PC-9 (cell line): ENCODE data around the gene LRRC8D. TPM values are rescaled to one million over a fixed set of nuclear protein-coding genes. Genes with fewer than 3 reads are reported as not detected.

Experiments
- BruUV-seq: library from RNA; stranded (reverse); fragments of 400-500 nt; replicated peaks from 2 replicates; lab custom pipeline; 2021; lab: Mats Ljungman, UMichigan
- CTCF ChIA-PET: fragments of 300-600 bp; sonication (Branson Sonifier 250); formaldehyde crosslinking; loops from one replicate; lab custom pipeline; 2022; ENCODE audit warnings: antibody characterized with exemption; lab: Charles Lee
- POLR2A ChIA-PET: fragments of 300-600 bp; sonication (Branson Sonifier 250); formaldehyde crosslinking; loops from one replicate; lab custom pipeline; 2022; ENCODE audit warnings: antibody characterized with exemption; ENCODE audit not compliant: unreplicated experiment; lab: Charles Lee
- DNase-seq, 2 experiments: peaks; one replicate each; pipeline versions ENCODE4 v3.0.0 to v3.0.0-alpha.2; 2015 to 2022; ENCODE audit warnings: mixed read lengths in 1 of 2
- H2AFZ ChIP-seq: fragments of 200-600 bp; sonication (generic); 2 replicates; pipeline ENCODE4 v1.8.1; 2017; ENCODE audit warnings: antibody characterized with exemption
- H3F3A ChIP-seq: fragments of 200-600 bp; sonication (generic); 2 replicates; pipeline ENCODE4 v1.8.1; 2017; ENCODE audit warnings: antibody characterized with exemption, mild to moderate bottlenecking, low read depth; ENCODE audit not compliant: insufficient read depth
- H3K27ac ChIP-seq: fragments of 200-600 bp; sonication (generic); 2 replicates; pipeline ENCODE4 v1.6.1; 2016; ENCODE audit warnings: mixed run types
- H3K27me3 ChIP-seq: fragments of 200-600 bp; sonication (generic); 2 replicates; pipeline ENCODE4 v1.6.1; 2016; ENCODE audit warnings: low read depth, mixed run types; ENCODE audit not compliant: insufficient read depth
- H3K36me3 ChIP-seq: fragments of 200-600 bp; sonication (generic); 2 replicates; pipeline ENCODE4 v1.6.1; 2016; ENCODE audit warnings: low read depth, mixed run types
- H3K4me1 ChIP-seq: fragments of 200-600 bp; sonication (generic); replicated peaks from 2 replicates; pipeline ENCODE4 v1.6.1; 2016; ENCODE audit warnings: mixed run types; ENCODE audit not compliant: insufficient read depth
- H3K4me2 ChIP-seq: fragments of 200-600 bp; sonication (generic); 2 replicates; pipeline ENCODE4 v1.6.1; 2017; ENCODE audit warnings: mixed run types
- H3K4me3 ChIP-seq: fragments of 200-600 bp; sonication (generic); 2 replicates; pipeline ENCODE4 v1.6.1; 2016; ENCODE audit warnings: mixed run types
- H3K79me2 ChIP-seq: fragments of 200-600 bp; sonication (generic); 2 replicates; pipeline ENCODE4 v1.6.1; 2017; ENCODE audit warnings: low read depth, mixed run types
- H3K9me2 ChIP-seq: fragments of 200-600 bp; sonication (generic); 2 replicates; pipeline ENCODE4 v1.8.1; 2017; ENCODE audit warnings: mild to moderate bottlenecking; ENCODE audit not compliant: insufficient read depth
- H3K9me3 ChIP-seq: fragments of 200-600 bp; sonication (generic); 2 replicates; pipeline ENCODE4 v1.8.1; 2016; ENCODE audit warnings: low read depth; ENCODE audit not compliant: insufficient read depth
- H4K20me1 ChIP-seq: fragments of 200-600 bp; sonication (generic); 2 replicates; pipeline ENCODE4 v1.8.1; 2017; ENCODE audit not compliant: insufficient read depth
- EZH2 ChIP-seq: fragments of 200-600 bp; sonication (generic); IDR thresholded peaks from 2 replicates; pipeline ENCODE4 v1.8.0; 2017; ENCODE audit warnings: antibody characterized with exemption, low read depth
- intact Hi-C: fragments of 100-400 bp; cut with micrococcal nuclease; formaldehyde crosslinking; loops from one replicate; pipeline ENCODE4 v1.10.0; 2022; ENCODE audit not compliant: unreplicated experiment
- total RNA-seq: library from RNA; stranded (reverse); gene quantifications from 2 replicates; pipeline ENCODE4 v1.2.3, GENCODE V29; 2021
- TF ChIP-seq, protein P1 (sequence below): fragments of 200-600 bp; sonication (generic); conservative IDR thresholded peaks from 2 replicates; pipeline ENCODE4 v1.6.1; 2017; ENCODE audit warnings: mixed run types, antibody characterized with exemption, mild to moderate bottlenecking, moderate library complexity

LRRC8D gene
- total RNA-seq, 1 experiment from 2014 or later = 75.9 TPM

DNA sequence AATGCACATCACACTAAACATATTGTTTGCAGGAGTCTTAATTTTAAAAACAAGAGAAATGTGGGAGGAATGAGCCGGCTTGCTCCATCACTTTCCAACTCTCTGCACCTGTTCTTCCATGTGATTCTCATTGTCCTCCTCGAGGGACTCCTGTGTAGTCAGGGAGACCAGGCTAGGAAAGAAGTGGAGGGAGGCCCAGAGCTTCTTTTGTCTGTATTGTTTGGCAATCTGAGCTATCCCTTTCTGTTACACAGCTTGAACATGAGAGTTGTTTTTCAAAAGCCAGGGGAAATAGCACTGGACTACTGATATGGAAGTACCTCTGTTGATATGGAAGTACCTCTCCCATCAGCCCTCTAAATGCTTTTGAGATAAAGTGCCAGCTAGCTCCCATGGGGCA, 18.8 kb upstream of the LRRC8D start:
- Histone ChIP-seq H3F3A (0 out of 2 replicates have a peak, but pooled peaks cover 4% of the 10 kb centered on the region), H3K27ac (no peak overlapping the region), H3K4me1 (peaks cover 10% of the 10 kb centered on the region), H3K36me3 (no peaks in the 10 kb centered on the region), H3K4me3 (no peak overlapping the region), H2AFZ (no peak overlapping the region), H3K4me2 (no peak overlapping the region), H3K9me3 (no peaks in the 10 kb centered on the region; the same call in 1 of the 2 replicates), H3K79me2 (no peaks in the 10 kb centered on the region), H3K9me2 (no peaks in the 10 kb centered on the region), H3K27me3 (no peaks in the 10 kb centered on the region), H4K20me1 (no peaks in the 10 kb centered on the region)
- POLR2A ChIA-PET = interaction anchor here (0.6 kb wide), 1 partner anchor 1941 kb away, joined by 3 read pairs; no protein-coding TSS in a partner anchor
- BruUV-seq = no TSS peak
- intact Hi-C loops = no loop called here
- DNase-seq = no peak
- CTCF ChIA-PET = interaction anchor here (0.6 kb wide), 1 partner anchor 11 kb away, joined by 6 read pairs; no protein-coding TSS in a partner anchor
- no peak for TF ChIP-seq EZH2
- TF ChIP-seq, protein P1, sequence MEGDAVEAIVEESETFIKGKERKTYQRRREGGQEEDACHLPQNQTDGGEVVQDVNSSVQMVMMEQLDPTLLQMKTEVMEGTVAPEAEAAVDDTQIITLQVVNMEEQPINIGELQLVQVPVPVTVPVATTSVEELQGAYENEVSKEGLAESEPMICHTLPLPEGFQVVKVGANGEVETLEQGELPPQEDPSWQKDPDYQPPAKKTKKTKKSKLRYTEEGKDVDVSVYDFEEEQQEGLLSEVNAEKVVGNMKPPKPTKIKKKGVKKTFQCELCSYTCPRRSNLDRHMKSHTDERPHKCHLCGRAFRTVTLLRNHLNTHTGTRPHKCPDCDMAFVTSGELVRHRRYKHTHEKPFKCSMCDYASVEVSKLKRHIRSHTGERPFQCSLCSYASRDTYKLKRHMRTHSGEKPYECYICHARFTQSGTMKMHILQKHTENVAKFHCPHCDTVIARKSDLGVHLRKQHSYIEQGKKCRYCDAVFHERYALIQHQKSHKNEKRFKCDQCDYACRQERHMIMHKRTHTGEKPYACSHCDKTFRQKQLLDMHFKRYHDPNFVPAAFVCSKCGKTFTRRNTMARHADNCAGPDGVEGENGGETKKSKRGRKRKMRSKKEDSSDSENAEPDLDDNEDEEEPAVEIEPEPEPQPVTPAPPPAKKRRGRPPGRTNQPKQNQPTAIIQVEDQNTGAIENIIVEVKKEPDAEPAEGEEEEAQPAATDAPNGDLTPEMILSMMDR = no peak

DNA sequence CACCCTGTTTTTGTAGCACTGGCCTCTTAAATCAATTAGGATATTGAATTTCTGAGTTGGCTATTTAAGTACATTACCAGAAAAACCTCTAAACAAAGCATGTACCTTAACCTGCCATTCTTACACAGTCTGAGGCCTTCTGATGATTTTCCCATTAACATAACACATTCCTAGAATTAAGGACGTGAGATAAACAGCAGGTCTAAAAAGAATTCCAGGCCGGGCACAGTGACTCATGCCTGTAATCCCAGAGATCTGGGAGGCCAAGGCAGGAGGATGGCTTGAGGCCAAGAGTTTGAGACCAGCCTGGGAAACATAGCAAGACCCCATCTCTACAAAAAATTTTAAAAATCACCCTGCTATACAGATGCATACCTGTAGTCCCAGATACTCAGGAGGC, 18.0 kb upstream of the LRRC8D start:
- intact Hi-C loops = no loop called here

DNA sequence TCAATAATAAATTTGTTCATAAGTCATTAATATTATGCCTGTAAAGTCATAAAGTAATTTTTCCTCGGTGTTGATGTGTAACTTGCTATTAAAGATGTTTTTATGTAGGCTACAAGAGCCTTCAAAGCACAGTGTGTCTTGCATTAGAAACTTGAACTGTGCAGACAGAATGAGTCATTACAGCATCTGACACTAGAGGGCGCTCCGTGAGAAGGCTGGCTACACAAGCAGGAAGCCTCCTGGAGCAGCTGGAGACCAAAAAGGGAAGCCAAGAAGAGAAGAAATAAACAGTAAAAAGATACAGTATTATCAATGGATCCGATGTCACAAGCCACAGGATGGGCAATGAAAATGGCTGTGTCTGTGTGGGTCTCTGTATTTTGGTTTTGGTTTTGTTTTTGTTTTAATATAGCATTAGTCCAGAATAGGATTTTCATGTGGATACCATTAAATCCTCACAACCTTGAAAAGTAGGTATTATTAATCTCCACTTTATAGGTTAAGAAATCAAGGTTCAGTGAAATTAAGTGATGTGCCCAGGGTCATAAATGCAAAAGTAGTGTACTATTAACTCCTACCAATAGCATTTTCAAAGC, 16.1 kb upstream of the LRRC8D start:
- CTCF ChIA-PET = interaction anchor here (0.7 kb wide), 3 partner anchors 51 to 270 kb away, joined by 4 to 8 read pairs (median 6); no protein-coding TSS in a partner anchor
- Histone ChIP-seq H4K20me1 (no peaks in the 10 kb centered on the region), H3K27ac (no peak overlapping the region), H3K4me1 (peaks cover 36% of the 10 kb centered on the region), H3K4me3 (no peak overlapping the region), H3K36me3 (no peaks in the 10 kb centered on the region), H3K9me3 (no peaks in the 10 kb centered on the region; the same call in 1 of the 2 replicates), H3K4me2 (no peak overlapping the region), H3F3A (peaks cover 24% of the 10 kb centered on the region), H2AFZ (no peak overlapping the region), H3K27me3 (no peaks in the 10 kb centered on the region), H3K79me2 (0 out of 2 replicates have a peak, but pooled peaks cover 4% of the 10 kb centered on the region), H3K9me2 (no peaks in the 10 kb centered on the region)
- POLR2A ChIA-PET = no interaction called here
- TF ChIP-seq, protein P1 = peak; percentile 100
- no peak for TF ChIP-seq EZH2
- BruUV-seq = no TSS peak
- DNase-seq = peak; percentile 76 to 81
- intact Hi-C loops = loop anchor here (1.0 to 5.0 kb wide), 4 partner anchors 17 to 183 kb away; partner anchors contain the start of gene LRRC8D

More for the DNA sequence above, 18.0 kb upstream of the LRRC8D start:
- Histone ChIP-seq H3K4me1 (peaks cover 18% of the 10 kb centered on the region), H3K79me2 (0 out of 2 replicates have a peak, but pooled peaks cover 4% of the 10 kb centered on the region), H4K20me1 (no peaks in the 10 kb centered on the region), H3K4me2 (no peak overlapping the region), H3K36me3 (no peaks in the 10 kb centered on the region), H3K27me3 (no peaks in the 10 kb centered on the region), H3K27ac (no peak overlapping the region), H3K9me3 (no peaks in the 10 kb centered on the region; the same call in 1 of the 2 replicates), H3F3A (peaks cover 7% of the 10 kb centered on the region), H3K4me3 (no peak overlapping the region), H2AFZ (no peak overlapping the region), H3K9me2 (no peaks in the 10 kb centered on the region)
- no TSS peak for BruUV-seq
- ChIA-PET CTCF (interaction anchor here (0.5 to 0.9 kb wide), 2 partner anchors 22 to 185 kb away, joined by 3 read pairs; no protein-coding TSS in a partner anchor), POLR2A (no interaction called here)
- TF ChIP-seq EZH2 = no peak
- TF ChIP-seq, protein P1 = no peak
- no peak for DNase-seq
